ENCODE data around the gene SEC24B. TPM values are rescaled to one million over a fixed set of nuclear protein-coding genes. Genes with fewer than 3 reads are reported as not detected.
"Not testable (repeated sequence)": the region's sequence is repeated elsewhere in the genome, so short reads cannot be mapped to it uniquely, and the experiment has no call there.

SEC24B gene
- total RNA-seq, 4 donors from 2014 or later, result 26.0 to 45.2 (median 37.3) TPM

- TF ChIP-seq CTCF (IDR thresholded peaks at IDR 0.05) (no peak), POLR2A (IDR thresholded peaks at IDR 0.05) (no peak)
- 69 to 71% methylated on average over 6 of the region's 6 CpGs for WGBS, 2 donors
- intact Hi-C loops (cut with DNase I; ENCODE audit: low total_unique reads), result no loop called here
- H3K4me3 ChIP-seq (ENCODE audit: low read depth, poor library complexity, severe bottlenecking), result no peak overlapping the region
- no peak for DNase-seq (ENCODE audit: low spot score in 2 of 2)
Measured at GRCh38 chr4:109574443-109574850, 140.8 kb downstream of the SEC24B start.

GRCh38 chr4:109574931-109575804, 141.6 kb downstream of the SEC24B start:
- no peak overlapping the region for H3K4me3 ChIP-seq (ENCODE audit: low read depth, poor library complexity, severe bottlenecking)

GRCh38 chr4:109576462-109576861, 142.8 kb downstream of the SEC24B start:
- 60 to 61% methylated on average over 2 of the region's 2 CpGs for WGBS, 2 donors
- intact Hi-C loops (cut with DNase I; ENCODE audit: low total_unique reads), result no loop called here
- no peak overlapping the region for H3K4me3 ChIP-seq (ENCODE audit: low read depth, poor library complexity, severe bottlenecking)
- no peak for TF ChIP-seq POLR2A (IDR thresholded peaks at IDR 0.05)
- no peak for DNase-seq (ENCODE audit: low spot score in 2 of 2)

More at GRCh38 chr4:109574931-109575804, 141.6 kb downstream of the SEC24B start:
- no peak for TF ChIP-seq CTCF (IDR thresholded peaks at IDR 0.05)
- TF ChIP-seq POLR2A (IDR thresholded peaks at IDR 0.05), result no peak
- WGBS, 2 donors, result 82 to 84% methylated on average over 7 of the region's 7 CpGs
- no peak for DNase-seq (ENCODE audit: low spot score in 2 of 2)
- intact Hi-C loops (cut with DNase I; ENCODE audit: low total_unique reads), result no loop called here

GRCh38 chr4:109578846-109579245, 145.2 kb downstream of the SEC24B start:
- TF ChIP-seq CTCF (IDR thresholded peaks at IDR 0.05) (no peak), POLR2A (IDR thresholded peaks at IDR 0.05) (no peak)
- intact Hi-C loops (cut with DNase I; ENCODE audit: low total_unique reads), result no loop called here
- H3K4me3 ChIP-seq (ENCODE audit: low read depth, poor library complexity, severe bottlenecking), result no peak overlapping the region
- WGBS, 2 donors, result 80 to 92% methylated on average over 3 of the region's 3 CpGs
- no peak for DNase-seq (ENCODE audit: low spot score in 2 of 2)

GRCh38 chr4:109579997-109580396, 146.4 kb downstream of the SEC24B start:
- intact Hi-C loops (cut with DNase I; ENCODE audit: low total_unique reads); H3K4me3 ChIP-seq (ENCODE audit: low read depth, poor library complexity, severe bottlenecking); DNase-seq (ENCODE audit: low spot score in 2 of 2): not testable (repeated sequence)
- WGBS, 2 donors, result 95 to 99% methylated on average over 5 of the region's 5 CpGs

- no peak for DNase-seq (ENCODE audit: low spot score in 2 of 2)
- intact Hi-C loops (cut with DNase I; ENCODE audit: low total_unique reads), result no loop called here
- no peak overlapping the region for H3K4me3 ChIP-seq (ENCODE audit: low read depth, poor library complexity, severe bottlenecking)
- WGBS, 2 donors, result 53 to 54% methylated on average over 4 of the region's 4 CpGs
- TF ChIP-seq CTCF (IDR thresholded peaks at IDR 0.05), result no peak
- no peak for TF ChIP-seq POLR2A (IDR thresholded peaks at IDR 0.05)
Measured at GRCh38 chr4:109588176-109588575, 154.6 kb downstream of the SEC24B start.

GRCh38 chr4:109589119-109589518, 155.5 kb downstream of the SEC24B start:
- TF ChIP-seq POLR2A (IDR thresholded peaks at IDR 0.05) (no peak), CTCF (IDR thresholded peaks at IDR 0.05) (no peak)
- intact Hi-C loops (cut with DNase I; ENCODE audit: low total_unique reads), result no loop called here
- no peak for DNase-seq (ENCODE audit: low spot score in 2 of 2)
- H3K4me3 ChIP-seq (ENCODE audit: low read depth, poor library complexity, severe bottlenecking), result no peak overlapping the region
- 37 to 42% methylated on average over 2 of the region's 2 CpGs for WGBS, 2 donors
